ENCODE data around the gene GPR3. TPM values are rescaled to one million over a fixed set of nuclear protein-coding genes. Genes with fewer than 3 reads are reported as not detected.

Gene GPR3
- total and polyA plus RNA-seq, 4 donors = under 0.01 to 0.30 TPM; not detected in 2

DNA sequence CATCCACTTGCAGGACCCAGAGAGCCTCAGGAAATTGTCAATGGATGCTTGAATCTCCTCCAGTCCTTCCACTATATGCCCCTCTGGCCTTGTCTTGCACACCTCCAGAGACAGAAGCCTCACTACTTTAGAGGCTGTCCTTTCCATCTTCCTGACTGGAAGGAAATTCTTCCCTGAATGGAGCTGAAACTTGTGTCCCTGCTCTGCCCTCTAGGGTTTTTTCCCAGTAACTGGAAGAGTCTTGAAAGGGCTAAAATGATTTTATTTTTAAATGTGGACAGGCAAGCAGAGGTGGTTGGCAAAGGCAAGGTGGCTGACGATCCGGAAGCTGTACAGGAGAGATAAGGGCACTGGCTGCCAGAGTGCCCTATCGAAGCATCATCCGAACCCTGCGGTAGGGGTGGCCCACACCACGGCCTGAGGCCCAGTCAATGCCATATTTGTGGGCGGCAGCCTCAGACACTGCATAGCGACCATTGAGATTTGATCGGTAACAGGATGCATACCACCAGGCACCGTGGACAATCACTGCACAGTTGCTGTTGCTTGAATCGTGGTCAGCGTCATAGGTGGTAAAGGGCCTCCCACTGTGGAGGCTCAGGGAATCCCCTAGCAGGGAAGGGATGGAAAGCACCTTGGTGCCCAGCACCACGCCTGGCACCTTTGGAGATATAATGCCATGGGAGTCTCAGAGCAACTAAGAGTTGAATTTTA is 23.4 kb upstream of the GPR3 start:
- Histone ChIP-seq H3K27me3 (ENCODE audit: control insufficient read depth in 4 of 4, insufficient read depth in 4 of 4, low read length in 3 of 4) (no peaks in the 10 kb centered on the region), H3K27ac (ENCODE audit: low read depth in 1 of 2, low read length in 2 of 2) (no peak overlapping the region), H3K4me1 (ENCODE audit: control insufficient read depth in 4 of 4, insufficient read depth in 4 of 4, low read length in 3 of 4) (peaks cover 0 to 34% (median 12%) of the 10 kb centered on the region in 4 donors), H3K9ac (ENCODE audit: low read depth in 1 of 2, low read length in 2 of 2) (no peak overlapping the region), H3K9me3 (ENCODE audit: control insufficient read depth in 4 of 4, low read length in 3 of 4) (no peaks in the 10 kb centered on the region), H3K36me3 (ENCODE audit: control insufficient read depth in 4 of 4, insufficient read depth in 3 of 4, low read depth in 1 of 4, low read length in 3 of 4) (no peaks in the 10 kb centered on the region), H3K4me3 (ENCODE audit: low read depth in 1 of 3, low read length in 3 of 3) (no peak overlapping the region)
- WGBS = 67% methylated on average over 13 of the region's 13 CpGs
- DNase-seq (ENCODE audit: low spot score) = no peak
- TF ChIP-seq TAF1 (conservative IDR thresholded peaks at IDR 0.05) (no peak), EGR1 (IDR thresholded peaks at IDR 0.05; ENCODE audit: low read depth in 2 of 2) (no peak), RAD21 (IDR thresholded peaks at IDR 0.05) (no peak), NR2F2 (IDR thresholded peaks at IDR 0.05) (no peak), HNF4G (IDR thresholded peaks at IDR 0.05) (no peak), FOXA2 (IDR thresholded peaks at IDR 0.05) (no peak), FOXA1 (IDR thresholded peaks at IDR 0.05) (no peak), JUND (IDR thresholded peaks at IDR 0.05) (no peak), HNF4A (conservative IDR thresholded peaks at IDR 0.05) (no peak), GABPA (IDR thresholded peaks at IDR 0.05 in 1 of 2, conservative IDR thresholded peaks at IDR 0.05 in 1 of 2) (no peak)
- TF ChIP-seq, protein P1, sequence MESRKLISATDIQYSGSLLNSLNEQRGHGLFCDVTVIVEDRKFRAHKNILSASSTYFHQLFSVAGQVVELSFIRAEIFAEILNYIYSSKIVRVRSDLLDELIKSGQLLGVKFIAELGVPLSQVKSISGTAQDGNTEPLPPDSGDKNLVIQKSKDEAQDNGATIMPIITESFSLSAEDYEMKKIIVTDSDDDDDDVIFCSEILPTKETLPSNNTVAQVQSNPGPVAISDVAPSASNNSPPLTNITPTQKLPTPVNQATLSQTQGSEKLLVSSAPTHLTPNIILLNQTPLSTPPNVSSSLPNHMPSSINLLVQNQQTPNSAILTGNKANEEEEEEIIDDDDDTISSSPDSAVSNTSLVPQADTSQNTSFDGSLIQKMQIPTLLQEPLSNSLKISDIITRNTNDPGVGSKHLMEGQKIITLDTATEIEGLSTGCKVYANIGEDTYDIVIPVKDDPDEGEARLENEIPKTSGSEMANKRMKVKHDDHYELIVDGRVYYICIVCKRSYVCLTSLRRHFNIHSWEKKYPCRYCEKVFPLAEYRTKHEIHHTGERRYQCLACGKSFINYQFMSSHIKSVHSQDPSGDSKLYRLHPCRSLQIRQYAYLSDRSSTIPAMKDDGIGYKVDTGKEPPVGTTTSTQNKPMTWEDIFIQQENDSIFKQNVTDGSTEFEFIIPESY (IDR thresholded peaks at IDR 0.05) = no peak

DNA sequence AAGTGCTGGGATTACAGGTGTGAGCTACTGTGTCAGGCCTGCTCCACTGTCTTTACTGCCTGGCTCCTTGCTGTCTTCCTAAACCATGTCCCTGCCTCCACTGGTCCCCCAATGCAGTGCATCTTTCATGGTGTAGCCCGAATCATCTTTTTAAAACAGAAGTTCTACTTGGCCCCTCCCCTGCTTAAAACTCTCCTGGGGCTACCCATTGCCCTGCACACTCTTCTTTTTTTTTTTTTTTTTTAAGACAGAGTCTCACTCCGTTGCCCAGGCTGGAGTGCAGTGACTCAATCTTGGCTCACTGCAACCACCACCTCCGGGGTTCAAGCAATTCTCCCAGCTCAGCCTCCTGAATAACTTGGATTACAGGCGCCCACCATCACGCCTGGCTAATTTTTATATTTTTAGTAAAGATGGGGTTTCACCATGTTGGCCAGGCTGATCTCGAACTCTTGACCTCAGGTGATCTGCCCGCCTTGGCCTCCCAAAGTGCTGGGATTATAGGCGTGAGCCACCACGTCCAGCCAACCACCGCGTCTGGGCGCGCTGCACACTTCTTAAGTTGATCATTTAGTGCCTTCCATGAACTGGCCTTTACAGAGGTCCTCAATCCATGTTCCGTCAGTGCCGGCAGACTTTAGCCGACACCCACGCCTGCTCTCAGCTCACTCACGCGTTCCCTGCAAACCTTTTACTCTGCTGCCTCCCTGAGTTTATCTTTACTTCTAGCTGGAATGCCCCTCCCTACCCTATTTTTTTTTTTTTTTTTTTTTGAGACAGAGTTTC is 20.2 kb upstream of the GPR3 start:
- DNase-seq (ENCODE audit: low spot score) = no peak
- Histone ChIP-seq H3K9ac (ENCODE audit: low read depth in 1 of 2, low read length in 2 of 2) (no peak overlapping the region), H3K4me1 (ENCODE audit: control insufficient read depth in 4 of 4, insufficient read depth in 4 of 4, low read length in 3 of 4) (peaks cover 0 to 8% (median under 1%) of the 10 kb centered on the region in 4 donors), H3K9me3 (ENCODE audit: control insufficient read depth in 4 of 4, low read length in 3 of 4) (no peaks in the 10 kb centered on the region), H3K36me3 (ENCODE audit: control insufficient read depth in 4 of 4, insufficient read depth in 3 of 4, low read depth in 1 of 4, low read length in 3 of 4) (no peaks in the 10 kb centered on the region), H3K27ac (ENCODE audit: low read depth in 1 of 2, low read length in 2 of 2) (no peak overlapping the region), H3K27me3 (ENCODE audit: control insufficient read depth in 4 of 4, insufficient read depth in 4 of 4, low read length in 3 of 4) (no peaks in the 10 kb centered on the region), H3K4me3 (ENCODE audit: low read depth in 1 of 3, low read length in 3 of 3) (no peak overlapping the region)
- TF ChIP-seq HNF4G (IDR thresholded peaks at IDR 0.05) (no peak), TAF1 (conservative IDR thresholded peaks at IDR 0.05) (no peak), JUND (IDR thresholded peaks at IDR 0.05) (no peak), HNF4A (conservative IDR thresholded peaks at IDR 0.05) (no peak), RXRA (IDR thresholded peaks at IDR 0.05) (no peak), GABPA (IDR thresholded peaks at IDR 0.05 in 1 of 2, conservative IDR thresholded peaks at IDR 0.05 in 1 of 2) (no peak), SP1 (IDR thresholded peaks at IDR 0.05) (no peak), FOXA1 (IDR thresholded peaks at IDR 0.05) (no peak), YY1 (IDR thresholded peaks at IDR 0.05) (no peak), NR2F2 (IDR thresholded peaks at IDR 0.05) (no peak), RAD21 (IDR thresholded peaks at IDR 0.05) (no peak), FOXA2 (IDR thresholded peaks at IDR 0.05) (no peak), EGR1 (IDR thresholded peaks at IDR 0.05; ENCODE audit: low read depth in 2 of 2) (no peak)
- TF ChIP-seq, protein P2, sequence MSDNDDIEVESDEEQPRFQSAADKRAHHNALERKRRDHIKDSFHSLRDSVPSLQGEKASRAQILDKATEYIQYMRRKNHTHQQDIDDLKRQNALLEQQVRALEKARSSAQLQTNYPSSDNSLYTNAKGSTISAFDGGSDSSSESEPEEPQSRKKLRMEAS (IDR thresholded peaks at IDR 0.05) = no peak
- TF ChIP-seq, protein P1 (IDR thresholded peaks at IDR 0.05) = no peak
- TF ChIP-seq, protein P3, sequence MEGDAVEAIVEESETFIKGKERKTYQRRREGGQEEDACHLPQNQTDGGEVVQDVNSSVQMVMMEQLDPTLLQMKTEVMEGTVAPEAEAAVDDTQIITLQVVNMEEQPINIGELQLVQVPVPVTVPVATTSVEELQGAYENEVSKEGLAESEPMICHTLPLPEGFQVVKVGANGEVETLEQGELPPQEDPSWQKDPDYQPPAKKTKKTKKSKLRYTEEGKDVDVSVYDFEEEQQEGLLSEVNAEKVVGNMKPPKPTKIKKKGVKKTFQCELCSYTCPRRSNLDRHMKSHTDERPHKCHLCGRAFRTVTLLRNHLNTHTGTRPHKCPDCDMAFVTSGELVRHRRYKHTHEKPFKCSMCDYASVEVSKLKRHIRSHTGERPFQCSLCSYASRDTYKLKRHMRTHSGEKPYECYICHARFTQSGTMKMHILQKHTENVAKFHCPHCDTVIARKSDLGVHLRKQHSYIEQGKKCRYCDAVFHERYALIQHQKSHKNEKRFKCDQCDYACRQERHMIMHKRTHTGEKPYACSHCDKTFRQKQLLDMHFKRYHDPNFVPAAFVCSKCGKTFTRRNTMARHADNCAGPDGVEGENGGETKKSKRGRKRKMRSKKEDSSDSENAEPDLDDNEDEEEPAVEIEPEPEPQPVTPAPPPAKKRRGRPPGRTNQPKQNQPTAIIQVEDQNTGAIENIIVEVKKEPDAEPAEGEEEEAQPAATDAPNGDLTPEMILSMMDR (IDR thresholded peaks at IDR 0.05; ENCODE audit: low read depth, low read length, missing input control) = no peak
- TF ChIP-seq, protein P4, sequence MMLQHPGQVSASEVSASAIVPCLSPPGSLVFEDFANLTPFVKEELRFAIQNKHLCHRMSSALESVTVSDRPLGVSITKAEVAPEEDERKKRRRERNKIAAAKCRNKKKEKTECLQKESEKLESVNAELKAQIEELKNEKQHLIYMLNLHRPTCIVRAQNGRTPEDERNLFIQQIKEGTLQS (IDR thresholded peaks at IDR 0.05) = no peak
- TF ChIP-seq, protein P5, sequence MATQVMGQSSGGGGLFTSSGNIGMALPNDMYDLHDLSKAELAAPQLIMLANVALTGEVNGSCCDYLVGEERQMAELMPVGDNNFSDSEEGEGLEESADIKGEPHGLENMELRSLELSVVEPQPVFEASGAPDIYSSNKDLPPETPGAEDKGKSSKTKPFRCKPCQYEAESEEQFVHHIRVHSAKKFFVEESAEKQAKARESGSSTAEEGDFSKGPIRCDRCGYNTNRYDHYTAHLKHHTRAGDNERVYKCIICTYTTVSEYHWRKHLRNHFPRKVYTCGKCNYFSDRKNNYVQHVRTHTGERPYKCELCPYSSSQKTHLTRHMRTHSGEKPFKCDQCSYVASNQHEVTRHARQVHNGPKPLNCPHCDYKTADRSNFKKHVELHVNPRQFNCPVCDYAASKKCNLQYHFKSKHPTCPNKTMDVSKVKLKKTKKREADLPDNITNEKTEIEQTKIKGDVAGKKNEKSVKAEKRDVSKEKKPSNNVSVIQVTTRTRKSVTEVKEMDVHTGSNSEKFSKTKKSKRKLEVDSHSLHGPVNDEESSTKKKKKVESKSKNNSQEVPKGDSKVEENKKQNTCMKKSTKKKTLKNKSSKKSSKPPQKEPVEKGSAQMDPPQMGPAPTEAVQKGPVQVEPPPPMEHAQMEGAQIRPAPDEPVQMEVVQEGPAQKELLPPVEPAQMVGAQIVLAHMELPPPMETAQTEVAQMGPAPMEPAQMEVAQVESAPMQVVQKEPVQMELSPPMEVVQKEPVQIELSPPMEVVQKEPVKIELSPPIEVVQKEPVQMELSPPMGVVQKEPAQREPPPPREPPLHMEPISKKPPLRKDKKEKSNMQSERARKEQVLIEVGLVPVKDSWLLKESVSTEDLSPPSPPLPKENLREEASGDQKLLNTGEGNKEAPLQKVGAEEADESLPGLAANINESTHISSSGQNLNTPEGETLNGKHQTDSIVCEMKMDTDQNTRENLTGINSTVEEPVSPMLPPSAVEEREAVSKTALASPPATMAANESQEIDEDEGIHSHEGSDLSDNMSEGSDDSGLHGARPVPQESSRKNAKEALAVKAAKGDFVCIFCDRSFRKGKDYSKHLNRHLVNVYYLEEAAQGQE (IDR thresholded peaks at IDR 0.05) = no peak
- 83% methylated on average over 19 of the region's 19 CpGs for WGBS
